NK-92 (cell line): ENCODE data around the gene ATP2C1.
"Not testable (repeated sequence)": the region's sequence is repeated elsewhere in the genome, so short reads cannot be mapped to it uniquely, and the experiment has no call there.

ENCODE experiments used
- DNase-seq: peaks from one replicate; lab custom pipeline; 2025; ENCODE audit not compliant: unreplicated experiment; lab: John Stamatoyannopoulos, UW

The ATP2C1 gene

GRCh38 chr3:131036986-131037385 is 143.1 kb downstream of the ATP2C1 start:
- no peak for DNase-seq

- DNase-seq, result no peak
Observed at GRCh38 chr3:131038326-131038725, 144.4 kb downstream of the ATP2C1 start.

GRCh38 chr3:131042271-131042985 is 148.5 kb downstream of the ATP2C1 start:
- DNase-seq, result not testable (repeated sequence)

- no peak for DNase-seq
Observed at GRCh38 chr3:131047582-131047981, 153.7 kb downstream of the ATP2C1 start.

GRCh38 chr3:131048030-131048429 is 154.1 kb downstream of the ATP2C1 start:
- no peak for DNase-seq

- DNase-seq, result no peak
Observed at GRCh38 chr3:131050001-131050400, 156.1 kb downstream of the ATP2C1 start.

GRCh38 chr3:131053043-131053859 is 159.4 kb downstream of the ATP2C1 start:
- DNase-seq, result no peak
